Epidermal melanocyte (primary cell): ENCODE results near the gene AIM2.
"Not testable (repeated sequence)": the region's sequence is repeated elsewhere in the genome, so short reads cannot be mapped to it uniquely, and the experiment has no call there.

Experiments
- DNase-seq: peaks from one replicate; pipeline ENCODE4 v3.0.0; 2011; ENCODE audit warnings: low spot score; ENCODE audit not compliant: insufficient read length

The AIM2 gene

GRCh38 chr1:159081626-159082025 lies 5.1 kb upstream of the AIM2 start:
- DNase-seq = no peak

- DNase-seq = no peak
Observed at GRCh38 chr1:159079525-159079924, 3.0 kb upstream of the AIM2 start.

DNA sequence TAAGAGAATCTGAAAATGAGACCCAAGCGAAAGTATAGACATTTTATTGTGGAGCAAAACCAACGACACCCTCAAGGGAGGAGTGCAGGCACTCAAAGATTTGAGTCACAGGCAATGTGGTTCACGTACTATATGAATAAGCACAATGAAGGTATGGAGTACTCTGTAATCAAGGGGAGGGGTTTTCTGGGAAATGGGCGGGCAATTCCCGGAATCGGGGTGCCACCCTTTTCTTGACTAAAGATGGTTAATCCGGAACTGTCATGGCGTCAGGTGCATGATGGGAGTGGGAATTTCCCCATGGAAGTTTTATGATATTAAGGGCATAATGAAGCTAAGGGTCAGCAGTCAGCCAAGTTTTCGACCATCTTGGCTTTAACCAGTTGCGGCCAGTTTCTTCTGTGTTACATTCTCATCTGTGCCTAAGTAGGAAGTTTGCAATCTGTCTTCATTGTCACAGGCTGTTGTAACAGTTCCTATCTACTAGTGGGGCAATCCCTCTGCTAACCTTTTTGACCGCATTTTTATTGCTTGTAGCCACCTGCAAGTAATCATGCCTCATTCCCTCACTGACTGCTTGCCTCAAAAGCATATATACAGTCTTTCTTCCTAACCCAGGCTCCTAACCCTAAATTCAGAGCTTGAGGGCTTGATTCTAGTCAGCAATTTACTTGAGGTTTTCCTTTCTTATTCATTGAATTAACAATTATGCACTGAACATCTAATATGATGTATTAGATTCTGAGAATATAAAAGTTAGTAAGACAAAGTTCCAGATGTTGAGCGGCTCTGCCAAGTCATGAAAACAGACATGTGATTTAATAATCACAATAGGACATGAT lies 775 bp upstream of the AIM2 start:
- DNase-seq = no peak

DNA sequence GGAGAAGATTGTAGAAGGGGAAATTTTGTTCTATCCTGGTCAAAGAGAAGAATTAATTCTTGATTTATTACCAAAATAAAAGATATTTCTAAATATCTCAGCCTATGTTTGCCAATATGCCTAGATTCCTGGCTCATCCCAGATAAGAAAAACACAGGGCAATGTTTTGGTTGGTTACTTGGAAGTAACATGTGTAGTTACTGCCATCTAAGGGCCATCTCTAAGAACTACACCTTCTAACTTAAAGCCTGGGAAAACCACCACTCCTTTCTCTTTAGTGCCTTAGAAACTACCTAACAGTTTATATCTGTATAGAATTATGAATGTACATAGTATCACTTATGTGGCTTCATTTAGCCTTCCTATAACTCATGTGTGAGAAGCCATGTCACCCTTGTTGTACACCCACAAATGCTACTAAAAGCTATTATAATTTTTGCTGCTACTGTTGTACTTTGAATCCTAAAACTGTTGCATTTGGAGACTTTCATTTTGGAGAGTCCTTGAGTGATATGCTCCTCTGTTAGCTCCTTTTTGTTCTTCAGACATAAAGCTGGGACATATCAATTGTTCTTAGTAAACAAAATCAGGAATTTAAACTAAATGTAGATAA lies 4.5 kb downstream of the AIM2 start:
- peak; percentile 34 for DNase-seq

- DNase-seq = no peak
Observed at GRCh38 chr1:159068886-159069285, 7.7 kb downstream of the AIM2 start.

- DNase-seq = no peak
Observed at GRCh38 chr1:159067699-159068621, 8.6 kb downstream of the AIM2 start.

DNA sequence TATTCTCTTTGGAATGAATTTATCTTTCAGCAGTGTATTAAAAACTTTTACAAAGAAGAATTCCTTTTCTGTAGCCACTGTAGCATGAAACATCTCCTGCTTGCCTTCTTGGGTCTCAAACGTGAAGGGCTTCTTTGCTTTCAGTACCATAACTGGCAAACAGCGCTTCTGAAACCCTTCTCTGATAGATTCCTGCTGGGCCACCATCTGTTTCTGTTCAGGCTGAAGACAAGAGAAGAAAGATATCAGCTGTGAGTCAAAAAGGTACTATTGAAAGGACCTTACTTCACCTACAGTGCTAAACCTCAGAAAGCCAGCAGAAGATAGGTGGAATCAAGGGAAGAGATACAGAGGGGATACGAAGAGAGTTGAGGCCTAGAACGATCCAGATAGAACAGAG lies 10.5 kb downstream of the AIM2 start:
- DNase-seq = no peak

GRCh38 chr1:159065106-159065505 lies 11.5 kb downstream of the AIM2 start:
- no peak for DNase-seq

- DNase-seq = no peak
Observed at GRCh38 chr1:159058751-159059150, 17.8 kb downstream of the AIM2 start.

DNA sequence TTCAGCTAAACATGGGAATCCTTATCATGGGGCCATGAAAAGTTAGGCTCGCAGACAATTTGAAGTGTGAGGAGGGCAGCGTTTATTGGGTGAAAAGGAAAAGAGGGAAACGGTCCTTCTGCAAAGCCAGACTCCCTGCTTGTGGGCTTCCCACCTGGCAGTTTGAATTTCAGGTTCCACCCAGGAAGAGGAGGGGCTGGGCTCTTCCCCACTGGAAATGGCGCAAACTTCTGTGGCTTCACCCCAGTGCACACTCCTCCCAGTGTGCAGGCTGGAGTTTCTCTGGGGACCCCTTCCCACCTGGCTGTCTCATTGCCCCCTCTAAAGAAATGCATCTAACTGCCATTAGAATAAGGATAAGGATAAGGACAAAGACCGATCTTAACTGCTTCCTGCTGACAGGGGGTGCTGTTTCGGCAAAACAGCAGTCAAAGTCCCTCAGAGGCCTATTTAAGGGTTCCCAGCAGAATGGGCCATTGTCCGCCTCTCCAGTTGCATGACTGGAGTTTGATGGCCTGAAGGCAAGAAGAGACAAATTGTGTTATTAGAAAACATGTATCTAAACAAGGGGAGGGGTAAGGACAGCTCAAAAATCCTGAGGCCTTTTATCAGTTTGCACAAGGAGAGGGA lies 20.4 kb downstream of the AIM2 start:
- no peak for DNase-seq

DNA sequence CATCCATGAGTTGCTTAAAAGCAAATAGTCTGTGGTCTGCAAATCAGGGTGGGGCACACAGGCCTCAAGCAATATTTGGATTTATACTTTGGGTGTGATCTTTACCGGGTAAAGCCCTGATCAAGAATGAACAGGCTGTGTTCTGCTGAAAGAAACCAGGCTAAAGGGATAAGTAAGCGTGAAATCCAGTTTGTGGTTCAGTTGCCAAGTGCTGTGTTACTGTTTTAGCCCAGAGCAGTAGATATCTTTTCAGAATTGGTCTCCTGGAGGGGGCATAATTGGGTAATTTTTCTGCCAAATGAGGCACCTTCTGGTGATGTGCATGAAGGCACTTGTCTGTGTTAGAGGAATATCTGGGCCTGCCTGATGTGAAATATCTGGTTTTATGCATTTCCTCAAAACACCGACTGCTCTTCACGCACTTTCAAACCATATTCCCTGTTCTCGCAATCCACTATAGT lies 21.4 kb downstream of the AIM2 start:
- no peak for DNase-seq

GRCh38 chr1:159054427-159054826 lies 22.1 kb downstream of the AIM2 start:
- no peak for DNase-seq

- DNase-seq = no peak
Observed at GRCh38 chr1:159051436-159051835, 25.1 kb downstream of the AIM2 start.

GRCh38 chr1:159046486-159046885 lies 30.1 kb downstream of the AIM2 start:
- not testable (repeated sequence) for DNase-seq

- DNase-seq = no peak
Observed at GRCh38 chr1:159040893-159041724, 35.5 kb downstream of the AIM2 start.

- no peak for DNase-seq
Observed at GRCh38 chr1:159040206-159040605, 36.4 kb downstream of the AIM2 start.

- no peak for DNase-seq
Observed at GRCh38 chr1:159030877-159031447, 45.6 kb downstream of the AIM2 start.

GRCh38 chr1:159030311-159030710 lies 46.3 kb downstream of the AIM2 start:
- DNase-seq = no peak

DNA sequence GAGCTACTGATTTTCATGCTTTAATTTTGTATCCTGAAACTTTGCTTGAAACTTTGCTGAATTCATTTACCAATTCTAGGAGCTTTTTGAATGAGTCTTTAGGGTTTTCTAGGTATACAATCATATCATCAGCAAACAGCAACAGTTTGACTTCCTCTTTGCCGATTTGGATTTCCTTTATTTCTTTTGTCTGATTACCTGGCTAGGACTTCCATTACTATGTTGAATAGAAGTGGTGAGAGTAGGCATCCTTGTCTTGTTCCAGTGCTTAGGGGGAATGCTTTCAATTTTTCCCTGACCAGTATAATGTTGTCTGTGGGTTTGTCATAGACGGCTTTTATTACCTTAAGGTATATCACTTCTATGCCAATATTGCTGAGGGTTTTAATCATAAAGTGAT lies 49.7 kb downstream of the AIM2 start:
- DNase-seq = not testable (repeated sequence)

GRCh38 chr1:159025043-159025442 lies 51.5 kb downstream of the AIM2 start:
- DNase-seq = no peak
